OCI-LY7 (cell line): Measurements from ENCODE around the gene RNF144A. TPM values are rescaled to one million over a fixed set of nuclear protein-coding genes. Genes with fewer than 3 reads are reported as not detected.
A peak's percentile ranks its signal among the peaks of the same experiment; 100 is the strongest.

ENCODE experiments used
- BruUV-seq: library from RNA; stranded (reverse); fragments of 400-500 nt; replicated peaks from 2 replicates; lab custom pipeline; 2021; lab: Mats Ljungman, UMichigan
- CTCF ChIA-PET: fragments of 300-600 bp; sonication (Branson Sonifier 250); formaldehyde crosslinking; loops from one replicate; lab custom pipeline; 2022; ENCODE audit warnings: antibody characterized with exemption; ENCODE audit not compliant: unreplicated experiment; lab: Charles Lee
- POLR2A ChIA-PET: fragments of 300-600 bp; sonication (Branson Sonifier 250); formaldehyde crosslinking; loops from one replicate; lab custom pipeline; 2022; ENCODE audit warnings: antibody characterized with exemption; lab: Charles Lee
- DNase-seq: peaks from one replicate; pipeline ENCODE4 v3.0.0-alpha.2; 2015; ENCODE audit warnings: low spot score
- H2AFZ ChIP-seq: fragments of 200-600 bp; sonication (generic), shearing (Covaris generic); 2 replicates; pipeline ENCODE4 v1.6.1; 2014; ENCODE audit warnings: mild to moderate bottlenecking, antibody characterized with exemption, low read length, moderate library complexity
- H3K27ac ChIP-seq: fragments of 200-600 bp; sonication (generic); 2 replicates; pipeline ENCODE4 v1.5.1; 2014; ENCODE audit warnings: mixed run types, low read depth, mild to moderate bottlenecking, moderate library complexity, low read length, inconsistent platforms; ENCODE audit not compliant: poor library complexity, severe bottlenecking
- H3K36me3 ChIP-seq: fragments of 200-600 bp; sonication (generic); 2 replicates; pipeline ENCODE4 v1.6.1; 2014; ENCODE audit warnings: mild to moderate bottlenecking, antibody characterized with exemption, low read length, moderate library complexity, mixed read lengths; ENCODE audit not compliant: insufficient read depth
- H3K4me1 ChIP-seq: fragments of 200-600 bp; sonication (generic); 2 replicates; pipeline ENCODE4 v1.5.1; 2014; ENCODE audit warnings: mild to moderate bottlenecking, low read length; ENCODE audit not compliant: insufficient read depth, poor library complexity, severe bottlenecking
- H3K4me2 ChIP-seq: fragments of 200-600 bp; sonication (generic); 2 replicates; pipeline ENCODE4 v1.6.1; 2014; ENCODE audit warnings: mild to moderate bottlenecking, low read length
- H3K4me3 ChIP-seq: fragments of 200-600 bp; sonication (generic); 2 replicates; pipeline ENCODE4 v1.5.1; 2014; ENCODE audit warnings: mild to moderate bottlenecking, low read depth, low read length; ENCODE audit not compliant: poor library complexity, severe bottlenecking
- H3K79me2 ChIP-seq: fragments of 200-600 bp; sonication (generic); 2 replicates; pipeline ENCODE4 v1.6.1; 2016; ENCODE audit warnings: low read depth, mild to moderate bottlenecking, low read length, moderate library complexity, mixed read lengths; ENCODE audit not compliant: insufficient read depth
- H3K9me2 ChIP-seq: fragments of 200-600 bp; sonication (generic); 2 replicates; pipeline ENCODE4 v1.6.1; 2016; ENCODE audit warnings: mild to moderate bottlenecking, low read length, mixed read lengths; ENCODE audit not compliant: insufficient read depth
- H3K9me3 ChIP-seq: fragments of 200-600 bp; sonication (generic); 2 replicates; pipeline ENCODE4 v1.6.1; 2014; ENCODE audit warnings: mild to moderate bottlenecking, mixed run types, low read length, mixed read lengths
- H4K20me1 ChIP-seq: fragments of 200-600 bp; sonication (generic); 2 replicates; pipeline ENCODE4 v1.6.1; 2014; ENCODE audit warnings: mild to moderate bottlenecking, antibody characterized with exemption, low read length, moderate library complexity, mixed read lengths; ENCODE audit not compliant: insufficient read depth
- CTCF ChIP-seq: fragments of 200-600 bp; sonication (generic); conservative IDR thresholded peaks from 2 replicates; pipeline ENCODE4 v1.5.1; 2014; ENCODE audit warnings: mild to moderate bottlenecking, antibody characterized with exemption, low read length, moderate library complexity, mixed read lengths
- EZH2phosphoT487 ChIP-seq: fragments of 200-600 bp; sonication (generic); IDR thresholded peaks from 2 replicates; pipeline ENCODE4 v1.6.1; 2018; ENCODE audit warnings: low read depth, borderline replicate concordance, mild to moderate bottlenecking, mixed run types, antibody characterized with exemption, low read length, moderate library complexity, mixed read lengths
- intact Hi-C: fragments of 100-400 bp; cut with micrococcal nuclease; formaldehyde crosslinking; loops from one replicate; pipeline ENCODE4 v1.10.0; 2022; ENCODE audit not compliant: unreplicated experiment
- total RNA-seq, 2 experiments: library from RNA; depleted of rRNA in 1 of 2; stranded (reverse); fragments of >200 nt in 1 of 2; shearing (Covaris generic) in 1 of 2; gene quantifications; 2 replicates each; pipeline ENCODE4 v1.2.3, GENCODE V29; 2014 to 2022

RNF144A gene
- total RNA-seq, 2 experiments from 2014 or later = 1.1 to 1.9 TPM

GRCh38 chr2:7071916-7072556 is 154.8 kb downstream of the RNF144A start:
- DNase-seq = peak; percentile 52
- Histone ChIP-seq H3K9me3 (0 out of 2 replicates have a peak, but pooled peaks cover 8% of the 10 kb centered on the region), H2AFZ (peak overlapping the region; percentile 89), H3K4me1 (peaks cover 19% of the 10 kb centered on the region), H3K36me3 (no peaks in the 10 kb centered on the region), H3K79me2 (no peaks in the 10 kb centered on the region), H3K4me2 (no peak overlapping the region), H4K20me1 (no peaks in the 10 kb centered on the region), H3K27ac (no peak overlapping the region), H3K9me2 (no peaks in the 10 kb centered on the region), H3K4me3 (no peak overlapping the region)
- intact Hi-C loops = no loop called here
- no TSS peak for BruUV-seq
- TF ChIP-seq EZH2phosphoT487 = no peak
- TF ChIP-seq CTCF = no peak
- CTCF ChIA-PET = interaction anchor here (1.0 to 1.4 kb wide), 3 partner anchors 17 to 28 kb away, joined by 3 to 6 read pairs (median 3); no protein-coding TSS in a partner anchor
- POLR2A ChIA-PET = interaction anchor here (1.0 to 2.0 kb wide), 5 partner anchors 9 to 1752 kb away, joined by 3 to 13 read pairs (median 9); no protein-coding TSS in a partner anchor

GRCh38 chr2:7073901-7074300 is 156.7 kb downstream of the RNF144A start:
- intact Hi-C loops = no loop called here
- H3K4me1 ChIP-seq = peaks cover 10% of the 10 kb centered on the region
- DNase-seq = no peak
- ChIA-PET CTCF (interaction anchor here (0.5 to 1.0 kb wide), 2 partner anchors 16 to 28 kb away, joined by 3 to 4 read pairs; no protein-coding TSS in a partner anchor), POLR2A (interaction anchor here (0.6 to 1.3 kb wide), 4 partner anchors 15 to 698 kb away, joined by 3 to 4 read pairs (median 4); no protein-coding TSS in a partner anchor)
- no peaks in the 10 kb centered on the region for H3K79me2 ChIP-seq
- TF ChIP-seq EZH2phosphoT487 (no peak), CTCF (no peak)
- no peak overlapping the region for H2AFZ ChIP-seq
- H3K36me3 ChIP-seq = no peaks in the 10 kb centered on the region
- BruUV-seq = no TSS peak
- H4K20me1 ChIP-seq = no peaks in the 10 kb centered on the region
- H3K9me2 ChIP-seq = no peaks in the 10 kb centered on the region
- no peak overlapping the region for H3K4me2 ChIP-seq
- H3K4me3 ChIP-seq = no peak overlapping the region
- no peak overlapping the region for H3K27ac ChIP-seq
- 0 out of 2 replicates have a peak, but pooled peaks cover 8% of the 10 kb centered on the region for H3K9me3 ChIP-seq

- no peak for DNase-seq
- H3K4me1 ChIP-seq = peaks cover 10% of the 10 kb centered on the region
- TF ChIP-seq EZH2phosphoT487 = no peak
- TF ChIP-seq CTCF = no peak
- ChIA-PET CTCF (no interaction called here), POLR2A (no interaction called here)
- intact Hi-C loops = no loop called here
- H3K9me3 ChIP-seq = 0 out of 2 replicates have a peak, but pooled peaks cover 8% of the 10 kb centered on the region
- BruUV-seq = no TSS peak
- no peak overlapping the region for H3K27ac ChIP-seq
- no peaks in the 10 kb centered on the region for H3K36me3 ChIP-seq
- H3K9me2 ChIP-seq = no peaks in the 10 kb centered on the region
- H3K79me2 ChIP-seq = no peaks in the 10 kb centered on the region
- H3K4me3 ChIP-seq = no peak overlapping the region
- H3K4me2 ChIP-seq = no peak overlapping the region
- no peak overlapping the region for H2AFZ ChIP-seq
- H4K20me1 ChIP-seq = no peaks in the 10 kb centered on the region
Measured at GRCh38 chr2:7075834-7076233, 158.6 kb downstream of the RNF144A start.
